IMR-90 (cell line): ENCODE results near the gene FGFRL1.

ENCODE experiments used
- CEBPB ChIP-seq: IDR thresholded peaks from 2 replicates; pipeline ENCODE4 v1.6.1; 2012; ENCODE audit warnings: low read depth, low read length, improper control_type of control experiment
- FOS ChIP-seq: fragments of 150-350 bp; IDR thresholded peaks from 2 replicates; pipeline ENCODE4 v1.6.1; 2016; ENCODE audit warnings: low read depth, low read length
- MXI1 ChIP-seq: IDR thresholded peaks from 2 replicates; pipeline ENCODE4 v1.6.1; 2012; ENCODE audit warnings: low read depth, mild to moderate bottlenecking, low read length, moderate library complexity, borderline replicate concordance
- POLR2A ChIP-seq: IDR thresholded peaks from 2 replicates; pipeline ENCODE4 v1.6.1; 2012; ENCODE audit warnings: mild to moderate bottlenecking, low read depth, low read length
- RAD21 ChIP-seq: IDR thresholded peaks from 2 replicates; pipeline ENCODE4 v1.6.1; 2012; ENCODE audit warnings: low read length, improper control_type of control experiment
- RCOR1 ChIP-seq: IDR thresholded peaks from 2 replicates; pipeline ENCODE4 v1.6.1; 2012; ENCODE audit warnings: mild to moderate bottlenecking, low read length, improper control_type of control experiment; ENCODE audit not compliant: insufficient replicate concordance
- RFX5 ChIP-seq: IDR thresholded peaks from 2 replicates; pipeline ENCODE4 v1.8.0; 2012; ENCODE audit warnings: low read depth, mild to moderate bottlenecking, low read length, moderate library complexity
- SMC3 ChIP-seq: fragments of 150-350 bp; IDR thresholded peaks from 2 replicates; pipeline ENCODE4 v1.6.1; 2016; ENCODE audit warnings: low read depth, mild to moderate bottlenecking, antibody characterized with exemption, low read length, moderate library complexity
- TF ChIP-seq, protein P1 (sequence below): conservative IDR thresholded peaks from 2 replicates; pipeline ENCODE4 v1.5.1; 2012; ENCODE audit warnings: mild to moderate bottlenecking, low read depth, low read length, improper control_type of control experiment
- TF ChIP-seq, protein P2 (sequence below): fragments of 150-350 bp; IDR thresholded peaks from 2 replicates; pipeline ENCODE4 v1.6.1; 2017; ENCODE audit warnings: mild to moderate bottlenecking, antibody characterized with exemption, low read length, low read depth
- TF ChIP-seq, protein P3 (sequence below): fragments of 150-350 bp; IDR thresholded peaks from 2 replicates; pipeline ENCODE4 v1.6.1; 2016; ENCODE audit warnings: low read depth, mild to moderate bottlenecking, low read length, moderate library complexity, borderline replicate concordance

DNA sequence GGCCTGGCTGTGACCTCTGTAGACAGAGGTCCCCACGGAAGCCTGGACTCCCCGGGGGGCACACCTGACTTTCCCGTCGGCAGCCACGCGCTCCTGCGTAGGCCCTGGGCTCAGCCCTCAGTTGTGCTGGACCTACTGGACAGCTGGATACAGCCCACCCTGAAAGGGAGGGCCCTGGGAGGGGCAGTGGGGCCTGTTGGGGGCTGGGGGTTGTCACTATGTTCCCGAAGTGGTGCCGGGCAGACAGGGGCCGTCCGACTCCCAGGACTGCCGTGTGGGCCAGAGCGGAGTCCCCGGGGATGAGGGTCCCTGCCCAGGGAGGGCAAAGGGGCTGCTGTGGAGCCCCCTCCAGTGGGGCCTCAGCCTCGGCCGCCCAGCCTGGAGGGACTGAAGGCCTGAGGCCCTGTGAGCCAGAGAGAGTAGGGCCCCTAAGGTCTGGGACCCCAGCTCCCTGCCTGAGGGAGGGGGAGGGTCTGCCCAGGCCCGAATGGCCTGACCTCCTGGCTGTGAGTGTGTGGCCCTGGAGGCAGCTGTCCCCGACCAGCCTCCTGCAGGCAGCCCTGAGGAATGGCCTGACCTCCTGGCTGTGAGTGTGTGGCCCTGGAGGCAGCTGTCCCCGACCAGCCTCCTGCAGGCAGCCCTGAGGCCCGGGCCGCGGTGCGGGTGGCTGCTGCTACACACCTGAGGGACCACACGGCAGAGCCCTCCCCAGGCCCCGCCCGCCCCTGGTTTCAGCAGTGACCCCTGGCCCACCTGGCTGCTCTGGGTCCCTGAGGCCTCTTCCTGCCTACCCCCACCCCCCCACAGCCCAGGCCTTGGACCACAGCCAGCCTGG is 25.8 kb downstream of the FGFRL1 start:
- TF ChIP-seq, protein P1, sequence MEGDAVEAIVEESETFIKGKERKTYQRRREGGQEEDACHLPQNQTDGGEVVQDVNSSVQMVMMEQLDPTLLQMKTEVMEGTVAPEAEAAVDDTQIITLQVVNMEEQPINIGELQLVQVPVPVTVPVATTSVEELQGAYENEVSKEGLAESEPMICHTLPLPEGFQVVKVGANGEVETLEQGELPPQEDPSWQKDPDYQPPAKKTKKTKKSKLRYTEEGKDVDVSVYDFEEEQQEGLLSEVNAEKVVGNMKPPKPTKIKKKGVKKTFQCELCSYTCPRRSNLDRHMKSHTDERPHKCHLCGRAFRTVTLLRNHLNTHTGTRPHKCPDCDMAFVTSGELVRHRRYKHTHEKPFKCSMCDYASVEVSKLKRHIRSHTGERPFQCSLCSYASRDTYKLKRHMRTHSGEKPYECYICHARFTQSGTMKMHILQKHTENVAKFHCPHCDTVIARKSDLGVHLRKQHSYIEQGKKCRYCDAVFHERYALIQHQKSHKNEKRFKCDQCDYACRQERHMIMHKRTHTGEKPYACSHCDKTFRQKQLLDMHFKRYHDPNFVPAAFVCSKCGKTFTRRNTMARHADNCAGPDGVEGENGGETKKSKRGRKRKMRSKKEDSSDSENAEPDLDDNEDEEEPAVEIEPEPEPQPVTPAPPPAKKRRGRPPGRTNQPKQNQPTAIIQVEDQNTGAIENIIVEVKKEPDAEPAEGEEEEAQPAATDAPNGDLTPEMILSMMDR, result no peak
- TF ChIP-seq POLR2A (no peak), MXI1 (no peak), RAD21 (no peak), FOS (no peak), RCOR1 (no peak), RFX5 (no peak), CEBPB (no peak), SMC3 (no peak)
- TF ChIP-seq, protein P2, sequence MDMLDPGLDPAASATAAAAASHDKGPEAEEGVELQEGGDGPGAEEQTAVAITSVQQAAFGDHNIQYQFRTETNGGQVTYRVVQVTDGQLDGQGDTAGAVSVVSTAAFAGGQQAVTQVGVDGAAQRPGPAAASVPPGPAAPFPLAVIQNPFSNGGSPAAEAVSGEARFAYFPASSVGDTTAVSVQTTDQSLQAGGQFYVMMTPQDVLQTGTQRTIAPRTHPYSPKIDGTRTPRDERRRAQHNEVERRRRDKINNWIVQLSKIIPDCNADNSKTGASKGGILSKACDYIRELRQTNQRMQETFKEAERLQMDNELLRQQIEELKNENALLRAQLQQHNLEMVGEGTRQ, result no peak
- TF ChIP-seq, protein P3, sequence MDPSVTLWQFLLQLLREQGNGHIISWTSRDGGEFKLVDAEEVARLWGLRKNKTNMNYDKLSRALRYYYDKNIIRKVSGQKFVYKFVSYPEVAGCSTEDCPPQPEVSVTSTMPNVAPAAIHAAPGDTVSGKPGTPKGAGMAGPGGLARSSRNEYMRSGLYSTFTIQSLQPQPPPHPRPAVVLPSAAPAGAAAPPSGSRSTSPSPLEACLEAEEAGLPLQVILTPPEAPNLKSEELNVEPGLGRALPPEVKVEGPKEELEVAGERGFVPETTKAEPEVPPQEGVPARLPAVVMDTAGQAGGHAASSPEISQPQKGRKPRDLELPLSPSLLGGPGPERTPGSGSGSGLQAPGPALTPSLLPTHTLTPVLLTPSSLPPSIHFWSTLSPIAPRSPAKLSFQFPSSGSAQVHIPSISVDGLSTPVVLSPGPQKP, result no peak
